ENCODE measurements around the gene XCL1. TPM values are rescaled to one million over a fixed set of nuclear protein-coding genes. Genes with fewer than 3 reads are reported as not detected.

XCL1 gene
- total RNA-seq, 1 experiment from 2014 or later, result not detected

GRCh38 chr1:168552961-168553360, 23.4 kb upstream of the XCL1 start:
- TF ChIP-seq CTCF (conservative IDR thresholded peaks at IDR 0.05), result no peak
- TF ChIP-seq EZH2 (IDR thresholded peaks at IDR 0.05; ENCODE audit: low read depth), result no peak
- Histone ChIP-seq H3K4me1 (replicated peaks; ENCODE audit: insufficient read depth) (no peaks in the 10 kb centered on the region; the same call in 1 of the 2 replicates), H3K4me3 (no peak overlapping the region), H3K9me2 (ENCODE audit: insufficient read depth) (no peaks in the 10 kb centered on the region), H3K4me2 (no peak overlapping the region), H3K79me2 (ENCODE audit: low read depth) (no peaks in the 10 kb centered on the region), H3F3A (ENCODE audit: insufficient read depth, low read depth) (no peaks in the 10 kb centered on the region), H3K36me3 (ENCODE audit: low read depth) (no peaks in the 10 kb centered on the region), H3K9me3 (ENCODE audit: insufficient read depth, low read depth) (no peaks in the 10 kb centered on the region), H3K27ac (no peak overlapping the region), H4K20me1 (ENCODE audit: insufficient read depth) (no peaks in the 10 kb centered on the region), H2AFZ (no peak overlapping the region), H3K27me3 (ENCODE audit: insufficient read depth, low read depth) (no peaks in the 10 kb centered on the region)
- DNase-seq, result no peak
- no TSS peak for BruUV-seq (replicated peaks)
- ChIA-PET POLR2A (ENCODE audit: unreplicated experiment) (no interaction called here), CTCF (no interaction called here)
- intact Hi-C loops (cut with micrococcal nuclease; ENCODE audit: unreplicated experiment), result no loop called here

- BruUV-seq (replicated peaks), result no TSS peak
- no peaks in the 10 kb centered on the region for H3K27me3 ChIP-seq (ENCODE audit: insufficient read depth, low read depth)
- ChIA-PET POLR2A (ENCODE audit: unreplicated experiment) (interaction anchor here (0.6 kb wide), 1 partner anchor 929 kb away, joined by 5 read pairs; no protein-coding TSS in a partner anchor), CTCF (no interaction called here)
- no peaks in the 10 kb centered on the region for H3K9me2 ChIP-seq (ENCODE audit: insufficient read depth)
- H4K20me1 ChIP-seq (ENCODE audit: insufficient read depth), result no peaks in the 10 kb centered on the region
- H3K36me3 ChIP-seq (ENCODE audit: low read depth), result no peaks in the 10 kb centered on the region
- no peaks in the 10 kb centered on the region for H3K79me2 ChIP-seq (ENCODE audit: low read depth)
- no peak for DNase-seq
- H3K4me3 ChIP-seq, result no peak overlapping the region
- no peak overlapping the region for H3K4me2 ChIP-seq
- H3K27ac ChIP-seq, result no peak overlapping the region
- H3K9me3 ChIP-seq (ENCODE audit: insufficient read depth, low read depth), result no peaks in the 10 kb centered on the region
- intact Hi-C loops (cut with micrococcal nuclease; ENCODE audit: unreplicated experiment), result no loop called here
- H3K4me1 ChIP-seq (replicated peaks; ENCODE audit: insufficient read depth), result no peaks in the 10 kb centered on the region; the same call in 1 of the 2 replicates
- H2AFZ ChIP-seq, result no peak overlapping the region
- no peak for TF ChIP-seq EZH2 (IDR thresholded peaks at IDR 0.05; ENCODE audit: low read depth)
- no peak for TF ChIP-seq CTCF (conservative IDR thresholded peaks at IDR 0.05)
- H3F3A ChIP-seq (ENCODE audit: insufficient read depth, low read depth), result no peaks in the 10 kb centered on the region
Measured at GRCh38 chr1:168553680-168554553, 22.5 kb upstream of the XCL1 start.

- no TSS peak for BruUV-seq (replicated peaks)
- no peaks in the 10 kb centered on the region for H3K27me3 ChIP-seq (ENCODE audit: insufficient read depth, low read depth)
- H3K79me2 ChIP-seq (ENCODE audit: low read depth), result no peaks in the 10 kb centered on the region
- intact Hi-C loops (cut with micrococcal nuclease; ENCODE audit: unreplicated experiment), result no loop called here
- DNase-seq, result no peak
- H3K27ac ChIP-seq, result no peak overlapping the region
- TF ChIP-seq EZH2 (IDR thresholded peaks at IDR 0.05; ENCODE audit: low read depth) (no peak), CTCF (conservative IDR thresholded peaks at IDR 0.05) (no peak)
- H3K4me2 ChIP-seq, result no peak overlapping the region
- H3K4me3 ChIP-seq, result no peak overlapping the region
- no peak overlapping the region for H2AFZ ChIP-seq
- H3K36me3 ChIP-seq (ENCODE audit: low read depth), result no peaks in the 10 kb centered on the region
- CTCF ChIA-PET, result no interaction called here
- POLR2A ChIA-PET (ENCODE audit: unreplicated experiment), result interaction anchor here (0.6 kb wide), 1 partner anchor 929 kb away, joined by 5 read pairs; no protein-coding TSS in a partner anchor
- H3F3A ChIP-seq (ENCODE audit: insufficient read depth, low read depth), result no peaks in the 10 kb centered on the region
- no peaks in the 10 kb centered on the region for H3K9me3 ChIP-seq (ENCODE audit: insufficient read depth, low read depth)
- H3K9me2 ChIP-seq (ENCODE audit: insufficient read depth), result no peaks in the 10 kb centered on the region
- no peaks in the 10 kb centered on the region for H4K20me1 ChIP-seq (ENCODE audit: insufficient read depth)
- no peaks in the 10 kb centered on the region; the same call in 1 of the 2 replicates for H3K4me1 ChIP-seq (replicated peaks; ENCODE audit: insufficient read depth)
Measured at GRCh38 chr1:168554603-168555483, 21.6 kb upstream of the XCL1 start.

Measured in PC-9 (cell line).